Testis (tissue), 2 donors: ENCODE results near the gene SPON1.

ENCODE experiments used
- POLR2A ChIP-seq: fragments of 450-650 bp; IDR thresholded peaks from one replicate; pipeline ENCODE4 v1.6.1; 2017; ENCODE audit warnings: antibody characterized with exemption, mild to moderate bottlenecking, moderate library complexity
- TF ChIP-seq, protein P1 (sequence below), 3 experiments: fragments of 450-650 bp in 2 of 3; fragments of 200-600 bp in 1 of 3; sonication (generic) in 1 of 3; IDR thresholded peaks; one replicate each; pipeline ENCODE4 v1.5.1; 2016 to 2019; ENCODE audit warnings: antibody characterized with exemption in 3 of 3, mild to moderate bottlenecking in 2 of 3, moderate library complexity in 1 of 3

DNA sequence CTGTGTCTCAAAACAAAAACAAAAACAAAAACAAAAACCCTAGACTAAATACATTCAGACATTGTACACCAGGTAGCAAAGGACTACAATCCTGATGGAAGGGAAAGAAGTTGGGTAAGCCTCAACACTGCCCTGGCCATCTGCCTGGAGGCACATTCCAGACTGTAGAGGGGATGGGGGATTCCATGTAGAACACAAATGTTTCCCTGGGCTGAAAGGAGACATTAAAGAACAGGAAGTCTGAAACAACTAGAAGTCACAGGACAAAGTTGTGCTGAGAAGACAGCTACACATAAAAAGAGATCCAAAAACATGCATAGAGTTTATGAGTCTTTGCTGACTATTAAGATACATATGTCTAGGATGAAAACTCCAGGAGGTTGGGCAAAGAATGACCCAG, 312.6 kb downstream of the SPON1 start:
- TF ChIP-seq, protein P1, sequence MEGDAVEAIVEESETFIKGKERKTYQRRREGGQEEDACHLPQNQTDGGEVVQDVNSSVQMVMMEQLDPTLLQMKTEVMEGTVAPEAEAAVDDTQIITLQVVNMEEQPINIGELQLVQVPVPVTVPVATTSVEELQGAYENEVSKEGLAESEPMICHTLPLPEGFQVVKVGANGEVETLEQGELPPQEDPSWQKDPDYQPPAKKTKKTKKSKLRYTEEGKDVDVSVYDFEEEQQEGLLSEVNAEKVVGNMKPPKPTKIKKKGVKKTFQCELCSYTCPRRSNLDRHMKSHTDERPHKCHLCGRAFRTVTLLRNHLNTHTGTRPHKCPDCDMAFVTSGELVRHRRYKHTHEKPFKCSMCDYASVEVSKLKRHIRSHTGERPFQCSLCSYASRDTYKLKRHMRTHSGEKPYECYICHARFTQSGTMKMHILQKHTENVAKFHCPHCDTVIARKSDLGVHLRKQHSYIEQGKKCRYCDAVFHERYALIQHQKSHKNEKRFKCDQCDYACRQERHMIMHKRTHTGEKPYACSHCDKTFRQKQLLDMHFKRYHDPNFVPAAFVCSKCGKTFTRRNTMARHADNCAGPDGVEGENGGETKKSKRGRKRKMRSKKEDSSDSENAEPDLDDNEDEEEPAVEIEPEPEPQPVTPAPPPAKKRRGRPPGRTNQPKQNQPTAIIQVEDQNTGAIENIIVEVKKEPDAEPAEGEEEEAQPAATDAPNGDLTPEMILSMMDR (IDR thresholded peaks at IDR 0.05), result no peak
- no peak for TF ChIP-seq POLR2A
